NAMALWA (cell line): ENCODE measurements around the gene SUN2.

ENCODE experiments used
- DNase-seq: peaks from one replicate; pipeline ENCODE4 v3.0.0-alpha.2; 2015; ENCODE audit warnings: low spot score

SUN2 gene

GRCh38 chr22:38777087-38777671 lies 21.4 kb upstream of the SUN2 start:
- no peak for DNase-seq

GRCh38 chr22:38776086-38776485 lies 20.3 kb upstream of the SUN2 start:
- no peak for DNase-seq

GRCh38 chr22:38775656-38776055 lies 19.9 kb upstream of the SUN2 start:
- DNase-seq, result no peak

- no peak for DNase-seq
Observed at GRCh38 chr22:38774496-38775166, 18.8 kb upstream of the SUN2 start.

- no peak for DNase-seq
Observed at GRCh38 chr22:38773363-38773946, 17.7 kb upstream of the SUN2 start.

GRCh38 chr22:38772623-38772873 lies 16.8 kb upstream of the SUN2 start:
- no peak for DNase-seq

GRCh38 chr22:38770257-38770949 lies 14.6 kb upstream of the SUN2 start:
- DNase-seq, result no peak

GRCh38 chr22:38768036-38768435 lies 12.2 kb upstream of the SUN2 start:
- DNase-seq, result no peak

GRCh38 chr22:38767313-38767712 lies 11.5 kb upstream of the SUN2 start:
- no peak for DNase-seq

GRCh38 chr22:38766076-38766777 lies 10.4 kb upstream of the SUN2 start:
- peak; percentile 33 for DNase-seq

GRCh38 chr22:38762551-38762983 lies 6.8 kb upstream of the SUN2 start:
- DNase-seq, result no peak

GRCh38 chr22:38761202-38762162 lies 5.7 kb upstream of the SUN2 start:
- no peak for DNase-seq

- DNase-seq, result peak; percentile 33
Observed at GRCh38 chr22:38760477-38761201, 4.8 kb upstream of the SUN2 start.

- DNase-seq, result no peak
Observed at GRCh38 chr22:38759005-38759404, 3.2 kb upstream of the SUN2 start.

- DNase-seq, result no peak
Observed at GRCh38 chr22:38758276-38758945, 2.6 kb upstream of the SUN2 start.

- no peak for DNase-seq
Observed at GRCh38 chr22:38757464-38757757, 1.6 kb upstream of the SUN2 start.

- peak; percentile 39 for DNase-seq
Observed at GRCh38 chr22:38756711-38757463, 1.1 kb upstream of the SUN2 start.

GRCh38 chr22:38755155-38755910 lies 465 bp downstream of the SUN2 start:
- DNase-seq, result peak; percentile 55

GRCh38 chr22:38754751-38755154 lies 1.0 kb downstream of the SUN2 start:
- peak; percentile 37 for DNase-seq
